Measurements from ENCODE around the gene CEP112. TPM values are rescaled to one million over a fixed set of nuclear protein-coding genes. Genes with fewer than 3 reads are reported as not detected.

The CEP112 gene
- total and polyA plus RNA-seq, 10 of the 15 experiments (the other 5 are each of a cell fraction or from before 2014, with no cell fraction given) = 0.11 to 3.8 (median 0.32) TPM; not detected in 1

DNA sequence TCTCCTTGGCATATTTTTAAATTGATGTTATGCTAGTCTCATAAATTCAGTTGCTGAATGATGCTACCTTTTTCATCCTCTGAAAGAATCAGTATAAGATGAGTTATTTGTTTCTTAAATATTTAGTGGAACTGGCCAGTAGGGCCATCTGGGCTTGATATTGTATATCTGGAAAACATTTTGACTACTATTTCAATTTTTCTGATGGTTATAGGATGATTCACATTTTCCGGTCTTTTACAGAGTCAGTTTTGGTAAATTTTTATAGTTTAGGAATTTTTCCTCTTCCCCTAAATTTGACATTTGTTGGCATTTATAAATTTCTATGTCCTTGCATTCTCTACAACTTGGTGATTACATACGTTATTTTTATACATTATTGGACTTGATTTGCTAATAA is 334.2 kb downstream of the CEP112 start:
- RAD21 ChIA-PET (ENCODE audit: unreplicated experiment) = no interaction called here
- WGBS (ENCODE audit: insufficient coverage, insufficient replicate concordance, low lambda C conversion rate, missing lambda C conversion rate) = 59% methylated on average over 2 of the region's 2 CpGs
- TF ChIP-seq, protein P1, sequence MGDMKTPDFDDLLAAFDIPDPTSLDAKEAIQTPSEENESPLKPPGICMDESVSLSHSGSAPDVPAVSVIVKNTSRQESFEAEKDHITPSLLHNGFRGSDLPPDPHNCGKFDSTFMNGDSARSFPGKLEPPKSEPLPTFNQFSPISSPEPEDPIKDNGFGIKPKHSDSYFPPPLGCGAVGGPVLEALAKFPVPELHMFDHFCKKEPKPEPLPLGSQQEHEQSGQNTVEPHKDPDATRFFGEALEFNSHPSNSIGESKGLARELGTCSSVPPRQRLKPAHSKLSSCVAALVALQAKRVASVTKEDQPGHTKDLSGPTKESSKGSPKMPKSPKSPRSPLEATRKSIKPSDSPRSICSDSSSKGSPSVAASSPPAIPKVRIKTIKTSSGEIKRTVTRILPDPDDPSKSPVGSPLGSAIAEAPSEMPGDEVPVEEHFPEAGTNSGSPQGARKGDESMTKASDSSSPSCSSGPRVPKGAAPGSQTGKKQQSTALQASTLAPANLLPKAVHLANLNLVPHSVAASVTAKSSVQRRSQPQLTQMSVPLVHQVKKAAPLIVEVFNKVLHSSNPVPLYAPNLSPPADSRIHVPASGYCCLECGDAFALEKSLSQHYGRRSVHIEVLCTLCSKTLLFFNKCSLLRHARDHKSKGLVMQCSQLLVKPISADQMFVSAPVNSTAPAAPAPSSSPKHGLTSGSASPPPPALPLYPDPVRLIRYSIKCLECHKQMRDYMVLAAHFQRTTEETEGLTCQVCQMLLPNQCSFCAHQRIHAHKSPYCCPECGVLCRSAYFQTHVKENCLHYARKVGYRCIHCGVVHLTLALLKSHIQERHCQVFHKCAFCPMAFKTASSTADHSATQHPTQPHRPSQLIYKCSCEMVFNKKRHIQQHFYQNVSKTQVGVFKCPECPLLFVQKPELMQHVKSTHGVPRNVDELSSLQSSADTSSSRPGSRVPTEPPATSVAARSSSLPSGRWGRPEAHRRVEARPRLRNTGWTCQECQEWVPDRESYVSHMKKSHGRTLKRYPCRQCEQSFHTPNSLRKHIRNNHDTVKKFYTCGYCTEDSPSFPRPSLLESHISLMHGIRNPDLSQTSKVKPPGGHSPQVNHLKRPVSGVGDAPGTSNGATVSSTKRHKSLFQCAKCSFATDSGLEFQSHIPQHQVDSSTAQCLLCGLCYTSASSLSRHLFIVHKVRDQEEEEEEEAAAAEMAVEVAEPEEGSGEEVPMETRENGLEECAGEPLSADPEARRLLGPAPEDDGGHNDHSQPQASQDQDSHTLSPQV (IDR thresholded peaks at IDR 0.05) = no peak
- TF ChIP-seq SIX5 (IDR thresholded peaks at IDR 0.05; ENCODE audit: low read depth, low read length, severe bottlenecking) (no peak), ZNF687 (IDR thresholded peaks at IDR 0.05) (no peak), TCF7 (IDR thresholded peaks at IDR 0.05; ENCODE audit: borderline replicate concordance) (no peak), HSF1 (IDR thresholded peaks at IDR 0.05; ENCODE audit: low read depth, low read length) (no peak), ZNF622 (IDR thresholded peaks at IDR 0.05) (no peak), PAX8 (IDR thresholded peaks at IDR 0.05) (no peak), EZH2 (IDR thresholded peaks at IDR 0.05; ENCODE audit: borderline replicate concordance, control insufficient read depth, low read depth, low read length) (no peak), TARDBP (IDR thresholded peaks at IDR 0.05; ENCODE audit: borderline replicate concordance) (no peak), ATF2 (IDR thresholded peaks at IDR 0.05; ENCODE audit: low read length) (no peak), BCL11A (IDR thresholded peaks at IDR 0.05; ENCODE audit: low read depth, low read length) (no peak), HDAC6 (IDR thresholded peaks at IDR 0.05; ENCODE audit: unreplicated experiment) (no peak)
- TF ChIP-seq, protein P2, sequence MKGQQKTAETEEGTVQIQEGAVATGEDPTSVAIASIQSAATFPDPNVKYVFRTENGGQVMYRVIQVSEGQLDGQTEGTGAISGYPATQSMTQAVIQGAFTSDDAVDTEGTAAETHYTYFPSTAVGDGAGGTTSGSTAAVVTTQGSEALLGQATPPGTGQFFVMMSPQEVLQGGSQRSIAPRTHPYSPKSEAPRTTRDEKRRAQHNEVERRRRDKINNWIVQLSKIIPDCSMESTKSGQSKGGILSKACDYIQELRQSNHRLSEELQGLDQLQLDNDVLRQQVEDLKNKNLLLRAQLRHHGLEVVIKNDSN (IDR thresholded peaks at IDR 0.05; ENCODE audit: borderline replicate concordance, extremely low read length, insufficient read depth, low read depth, low read length) = no peak

More for the DNA sequence above, 334.2 kb downstream of the CEP112 start:
- POLR2A ChIA-PET = no interaction called here
- intact Hi-C loops (cut with micrococcal nuclease; ENCODE audit: unreplicated experiment) = no loop called here
- H3K9me3 ChIP-seq (replicated peaks; ENCODE audit: control insufficient read depth, insufficient read depth, low read length) = no peaks in the 10 kb centered on the region
- H4K20me1 ChIP-seq (ENCODE audit: control insufficient read depth, insufficient read depth) = no peaks in the 10 kb centered on the region
- ATAC-seq (no peak), DNase-seq (ENCODE audit: low read depth, low spot score) (no peak), FAIRE-seq (no peak)
- CTCF ChIA-PET = no interaction called here
- H3K4me1 ChIP-seq (ENCODE audit: control insufficient read depth, insufficient read depth, low read length) = no peaks in the 10 kb centered on the region
- in situ Hi-C loops (cut with MboI) = no loop called here
- H3K79me2 ChIP-seq (ENCODE audit: control insufficient read depth, insufficient read depth, low read length) = no peaks in the 10 kb centered on the region
- no peak overlapping the region for H2AFZ ChIP-seq (ENCODE audit: control insufficient read depth, low read depth, low read length)
- H3K4me2 ChIP-seq (ENCODE audit: control insufficient read depth, insufficient read depth) = no peak overlapping the region
- H3K36me3 ChIP-seq (ENCODE audit: control insufficient read depth in 2 of 2, insufficient read depth in 2 of 2, low read length in 1 of 2) = no peaks in the 10 kb centered on the region
- SMC1A ChIA-PET (ENCODE audit: uncharacterized antibody, unreplicated experiment) = no interaction called here
- no TSS peak for BruUV-seq (replicated peaks)
- H3K4me3 ChIP-seq = no peak overlapping the region
- no peaks in the 10 kb centered on the region for H3K27me3 ChIP-seq (replicated peaks in 1 of 2; ENCODE audit: control insufficient read depth in 2 of 2, insufficient read depth in 2 of 2, low read length in 1 of 2)
- H3K27ac ChIP-seq (ENCODE audit: control insufficient read depth, insufficient read depth) = no peak overlapping the region
- no peak overlapping the region for H3K9ac ChIP-seq (ENCODE audit: control insufficient read depth, insufficient read depth, low read length)

Data from GM12878 (cell line).